Stimulated activated CD4-positive, alpha-beta T cell treated with anti-CD3 and anti-CD28 coated beads, Interleukin-4, amount 100 ng/mL, for 1 hour (primary cell): ENCODE results near the gene CNOT3.
"Not testable (repeated sequence)": the region's sequence is repeated elsewhere in the genome, so short reads cannot be mapped to it uniquely, and the experiment has no call there.

Experiments used
- DNase-seq: peaks from one replicate; pipeline ENCODE4 v3.0.0-alpha.2; 2020

CNOT3 gene

DNA sequence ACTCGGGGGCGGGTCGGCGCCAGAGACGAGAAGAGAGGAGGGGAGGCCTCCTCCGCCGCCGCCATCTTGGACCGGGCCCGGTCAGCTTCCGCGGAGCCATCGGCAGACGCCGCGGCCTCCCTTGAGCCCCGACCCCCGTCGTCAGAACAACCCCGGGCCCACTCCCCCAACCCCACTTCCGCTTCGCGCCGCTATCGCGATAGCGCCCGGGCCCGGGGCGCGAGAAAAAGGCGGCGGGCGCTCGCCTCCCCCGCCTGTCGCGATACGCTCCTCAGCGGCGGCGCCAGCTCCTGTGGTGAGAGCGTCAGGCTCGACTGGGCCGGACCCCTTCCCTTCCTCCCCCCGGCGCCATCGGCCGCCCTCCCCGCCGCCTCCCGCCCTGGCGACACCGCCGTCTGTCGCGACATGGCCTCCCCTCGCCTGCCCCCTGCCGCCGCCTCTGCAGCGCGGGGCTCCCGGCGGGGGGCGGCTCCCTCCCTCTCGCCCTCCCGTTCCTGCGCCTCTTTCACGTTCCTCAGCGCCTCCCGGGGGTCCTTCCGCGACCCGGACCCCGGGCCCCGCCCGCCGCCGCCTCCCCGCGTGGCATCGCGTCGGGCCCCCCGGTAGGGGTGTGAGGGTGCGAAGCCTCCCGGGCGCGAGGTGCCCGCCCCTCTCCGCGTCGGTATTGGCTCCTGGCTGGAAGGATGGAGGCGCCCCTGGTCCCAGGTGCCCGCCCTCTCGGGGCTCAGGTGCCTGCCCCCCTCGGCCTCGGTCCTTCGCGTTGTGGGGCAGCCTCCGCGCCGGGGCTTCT lies at the start of gene CNOT3:
CNOT3 (plus strand) TSS at position 64 of the 790 bp plus-strand sequence. CDS start 5,217 bp downstream, outside the sequence.
- peak; percentile 39 for DNase-seq

DNA sequence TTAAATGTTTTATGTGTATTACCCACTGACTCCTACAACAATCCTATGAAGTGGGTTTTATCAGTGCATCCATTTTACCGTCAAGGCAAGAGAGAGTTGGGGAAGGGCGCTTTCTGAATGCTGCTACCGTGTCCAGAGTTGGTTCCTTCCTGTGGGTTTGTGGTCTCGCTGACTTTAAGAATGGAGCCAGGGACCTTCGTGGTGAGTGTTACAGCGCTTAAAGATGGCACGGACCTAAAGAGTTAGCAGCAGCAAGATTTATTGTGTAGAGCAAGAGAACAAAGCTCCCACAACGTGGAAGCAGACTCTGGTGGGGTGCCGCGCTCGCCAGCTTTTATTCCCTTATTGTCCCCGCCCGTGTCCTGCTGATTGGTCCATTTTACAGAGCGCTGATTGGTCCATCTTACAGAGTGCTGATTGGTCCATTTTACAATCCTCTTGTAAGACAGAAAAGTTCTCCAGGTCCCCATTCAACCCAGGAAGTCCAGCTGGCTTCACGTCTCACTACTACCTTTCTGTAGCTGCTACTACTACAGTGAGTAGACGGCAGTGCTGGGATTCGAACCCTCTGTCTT lies 43.0 kb upstream of the CNOT3 start:
- DNase-seq: no peak

DNA sequence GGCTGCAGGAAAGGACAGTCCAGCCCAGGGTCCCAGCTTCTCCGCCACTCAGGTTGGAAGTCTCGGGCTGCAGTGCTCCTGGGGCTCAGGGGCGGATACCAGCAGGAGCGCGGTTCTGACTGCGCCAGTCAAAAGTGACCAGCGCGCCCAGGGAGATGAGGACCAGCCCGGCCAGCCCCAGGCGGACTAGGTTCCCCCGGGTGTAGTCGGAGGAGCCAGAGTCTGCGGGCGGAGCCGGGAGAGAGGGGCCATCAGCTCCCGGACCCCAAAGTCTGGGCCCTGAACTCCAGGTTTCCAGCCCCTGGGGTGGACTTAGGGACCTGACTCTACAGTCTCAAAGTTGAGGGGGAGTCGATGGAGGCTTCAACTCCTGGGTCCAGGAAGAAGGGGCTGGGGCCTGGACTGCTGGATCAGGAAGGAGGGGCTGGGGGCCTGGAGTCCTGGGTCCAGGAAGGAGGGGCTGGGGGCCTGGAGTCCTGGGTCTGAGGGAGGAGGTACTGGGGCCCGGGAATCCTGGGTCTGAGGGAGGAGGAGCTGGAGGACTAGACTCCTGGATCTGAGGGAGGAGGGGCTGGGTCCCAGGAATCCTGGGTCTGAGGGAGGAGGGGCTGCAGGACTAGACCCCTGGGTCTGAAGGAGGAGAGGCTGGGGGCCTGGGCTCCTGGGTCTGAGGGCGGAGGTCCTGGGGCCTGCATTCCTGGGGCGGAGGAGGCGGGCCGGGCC lies 42.3 kb upstream of the CNOT3 start:
- no peak for DNase-seq

- peak; percentile 45 for DNase-seq
Measured at GRCh38 chr19:54095859-54096616, 41.5 kb upstream of the CNOT3 start.

DNA sequence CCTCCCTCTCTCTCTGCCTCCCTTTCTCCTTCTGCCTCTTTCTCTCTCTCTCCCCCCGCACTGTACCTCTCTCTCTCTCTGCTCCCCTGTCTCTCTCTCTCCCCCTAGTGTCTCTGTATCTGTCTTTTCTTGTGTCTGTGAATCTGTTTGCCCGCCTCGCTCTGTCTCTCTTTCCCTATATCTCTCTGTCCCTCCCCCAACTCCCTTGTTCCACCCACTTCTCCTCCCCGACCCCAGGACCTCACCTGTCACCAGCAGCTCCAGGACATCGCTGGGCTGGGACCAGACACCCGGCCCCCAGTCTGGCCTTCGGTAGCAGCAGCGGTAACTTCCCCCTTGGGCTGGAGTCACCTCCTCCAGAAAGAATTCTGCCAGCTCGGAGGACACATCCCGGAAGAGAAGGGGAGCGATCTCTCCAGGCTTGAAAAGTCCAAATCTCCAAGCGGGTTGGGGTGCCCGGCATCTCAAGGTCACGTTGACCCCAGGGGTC lies 40.9 kb upstream of the CNOT3 start:
- no peak for DNase-seq

GRCh38 chr19:54099190-54099902 lies 38.2 kb upstream of the CNOT3 start:
- DNase-seq: no peak

DNA sequence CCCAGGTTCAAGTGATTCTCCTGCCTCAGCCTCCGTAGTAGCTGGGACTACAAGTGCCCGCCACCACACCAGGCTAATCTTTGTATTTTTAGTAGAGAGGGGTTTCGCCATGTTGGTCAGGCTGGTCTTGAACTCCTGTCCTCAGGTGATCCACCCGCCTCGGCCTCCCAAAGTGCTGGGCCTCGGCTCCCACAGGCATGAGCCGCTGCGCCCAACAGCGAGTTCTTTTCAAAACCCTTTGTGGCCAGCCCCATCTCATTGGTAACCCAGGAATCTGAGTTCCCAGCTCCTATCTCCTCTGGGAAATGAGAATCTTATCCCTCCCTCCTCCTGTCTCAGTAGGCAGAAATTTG lies 37.7 kb upstream of the CNOT3 start:
- not testable (repeated sequence) for DNase-seq

- no peak for DNase-seq
Measured at GRCh38 chr19:54100561-54100960, 37.0 kb upstream of the CNOT3 start, which contains the start of gene OSCAR. Gene OSCAR (minus strand): TSS chr19:54100803. CDS start chr19:54100792, 11 bp downstream.

DNA sequence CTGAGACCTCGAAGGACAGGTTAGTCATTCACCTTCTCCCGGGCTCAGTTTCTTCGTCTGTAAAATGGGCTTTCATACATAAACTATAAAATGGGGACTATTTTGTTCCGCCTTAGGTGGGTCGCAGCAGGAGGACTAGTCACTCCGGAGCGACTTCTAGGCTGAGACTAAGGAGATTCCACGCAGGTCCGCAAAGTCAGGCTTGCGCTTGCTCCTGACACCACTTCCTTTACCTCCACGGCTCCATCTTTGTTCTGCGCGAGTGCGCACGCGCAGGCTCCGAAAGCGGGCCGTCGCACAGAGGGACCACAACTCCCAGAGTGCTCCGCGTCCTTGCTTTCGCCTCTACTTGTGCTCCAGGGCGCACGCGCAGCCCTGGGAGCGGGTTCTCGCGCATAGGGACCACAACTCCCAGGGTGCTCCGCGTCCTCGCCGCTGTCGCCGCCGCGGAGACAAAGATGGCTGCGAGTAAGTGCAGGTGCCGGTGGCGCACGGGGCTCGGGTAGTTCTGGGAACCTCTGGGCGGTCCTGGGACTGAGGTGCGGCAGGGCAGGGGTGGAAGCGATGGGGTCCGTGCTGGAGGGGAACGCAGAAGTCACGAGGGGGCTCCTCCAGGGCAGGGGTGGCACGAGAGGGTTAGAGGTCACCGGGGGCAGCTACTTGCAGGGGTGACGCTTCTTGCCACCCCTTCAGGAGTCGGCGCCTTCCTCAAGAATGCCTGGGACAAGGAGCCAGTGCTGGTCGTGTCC lies 35.0 kb upstream of the CNOT3 start, which contains the start of gene NDUFA3:
NDUFA3 (plus strand) TSS at position 435 of the 749 bp plus-strand sequence; CDS start at position 459, 24 bp downstream.
- peak; percentile 96 for DNase-seq

- no peak for DNase-seq
Measured at GRCh38 chr19:54104998-54105715, 32.4 kb upstream of the CNOT3 start.

DNA sequence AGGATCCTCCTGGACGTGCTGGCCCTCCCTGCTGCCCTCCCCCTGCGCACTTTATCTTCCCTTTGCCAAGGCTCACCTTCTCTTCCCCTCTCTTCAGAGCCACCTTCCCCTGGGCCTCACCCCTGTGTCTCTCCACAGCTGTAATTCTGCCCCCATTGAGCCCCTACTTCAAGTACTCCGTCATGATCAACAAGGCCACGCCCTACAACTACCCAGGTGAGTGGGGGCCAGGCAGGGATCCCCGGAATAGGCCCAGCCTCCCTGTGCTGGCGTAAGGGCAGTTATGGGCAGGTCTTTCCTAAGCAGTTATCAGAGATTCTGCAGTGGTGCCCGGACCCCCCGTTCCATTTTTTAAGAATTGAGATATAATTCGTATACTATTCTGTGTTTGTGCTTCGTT lies 31.8 kb upstream of the CNOT3 start:
- DNase-seq: no peak

GRCh38 chr19:54106716-54107115 lies 30.8 kb upstream of the CNOT3 start:
- no peak for DNase-seq

DNA sequence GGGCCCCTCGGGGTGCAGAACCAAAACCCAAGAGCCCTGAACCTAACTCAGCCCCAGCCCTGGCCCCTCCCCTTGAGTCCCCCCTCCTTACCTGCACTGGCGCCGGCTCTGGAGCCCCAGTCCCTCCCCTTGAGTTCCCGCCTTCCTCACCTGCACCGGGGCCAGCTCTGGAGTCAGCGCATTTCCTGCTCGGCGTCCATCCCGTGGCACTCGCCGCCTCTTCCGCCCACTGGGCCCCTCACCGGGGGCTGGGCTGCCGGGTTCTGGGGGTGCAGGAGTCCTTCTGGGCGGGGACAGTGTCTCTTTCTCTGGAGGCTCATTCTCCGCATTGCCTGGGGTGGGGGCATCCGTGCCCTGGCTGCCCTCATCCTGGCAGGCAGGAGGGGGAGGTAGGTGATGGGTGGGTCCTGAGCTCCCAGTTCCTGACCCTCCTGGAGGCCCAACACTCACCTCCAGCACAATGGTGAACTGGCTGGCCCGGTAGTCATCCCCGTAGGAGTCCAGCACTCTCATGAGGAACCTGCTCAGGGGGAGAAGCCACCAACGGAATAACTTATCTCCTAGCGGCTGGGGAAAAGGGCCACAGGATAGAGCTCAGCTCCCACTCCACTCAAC lies 29.6 kb upstream of the CNOT3 start:
- DNase-seq: no peak

DNA sequence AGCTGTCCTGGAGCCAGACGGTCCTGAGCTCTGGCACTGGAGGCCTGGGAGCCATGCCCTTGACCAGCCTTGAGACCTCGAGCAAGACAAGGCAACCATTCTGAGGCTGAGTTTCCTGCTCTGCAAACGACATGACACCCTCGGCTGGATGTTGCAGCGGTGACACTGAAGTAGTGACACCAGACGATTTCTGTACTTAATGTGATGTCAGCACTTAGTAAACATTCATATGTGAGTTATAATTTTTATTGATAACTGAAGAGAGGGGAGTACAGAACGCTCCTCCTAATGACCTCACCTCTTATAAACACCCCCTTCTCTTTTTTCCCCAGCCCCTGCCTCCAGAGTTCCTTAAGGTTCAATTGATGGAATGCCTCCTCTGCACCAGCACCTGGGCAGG lies 29.1 kb upstream of the CNOT3 start:
- no peak for DNase-seq

DNA sequence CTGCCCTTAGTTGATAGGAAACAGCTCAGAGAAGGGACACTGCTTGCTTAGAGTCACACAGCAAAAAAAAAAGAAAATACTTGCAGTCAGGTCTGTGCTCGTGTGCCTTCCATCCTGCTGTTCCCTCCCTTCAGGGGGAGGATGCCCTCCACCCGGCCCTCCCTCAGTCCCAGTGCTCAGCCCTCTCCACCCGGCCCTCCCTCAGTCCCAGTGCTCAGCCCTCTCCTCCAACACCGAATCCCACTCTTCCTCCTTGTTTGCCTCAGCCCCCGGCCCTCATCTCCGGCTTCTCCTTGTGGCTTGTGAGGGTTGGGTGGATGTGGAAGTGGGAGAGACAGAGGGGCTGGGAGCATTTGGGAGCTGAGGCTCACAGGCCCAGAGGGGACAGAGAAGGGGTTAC lies 27.9 kb upstream of the CNOT3 start:
- DNase-seq: no peak

- peak; percentile 34 for DNase-seq
Measured at GRCh38 chr19:54114340-54115108, 23.0 kb upstream of the CNOT3 start.

DNA sequence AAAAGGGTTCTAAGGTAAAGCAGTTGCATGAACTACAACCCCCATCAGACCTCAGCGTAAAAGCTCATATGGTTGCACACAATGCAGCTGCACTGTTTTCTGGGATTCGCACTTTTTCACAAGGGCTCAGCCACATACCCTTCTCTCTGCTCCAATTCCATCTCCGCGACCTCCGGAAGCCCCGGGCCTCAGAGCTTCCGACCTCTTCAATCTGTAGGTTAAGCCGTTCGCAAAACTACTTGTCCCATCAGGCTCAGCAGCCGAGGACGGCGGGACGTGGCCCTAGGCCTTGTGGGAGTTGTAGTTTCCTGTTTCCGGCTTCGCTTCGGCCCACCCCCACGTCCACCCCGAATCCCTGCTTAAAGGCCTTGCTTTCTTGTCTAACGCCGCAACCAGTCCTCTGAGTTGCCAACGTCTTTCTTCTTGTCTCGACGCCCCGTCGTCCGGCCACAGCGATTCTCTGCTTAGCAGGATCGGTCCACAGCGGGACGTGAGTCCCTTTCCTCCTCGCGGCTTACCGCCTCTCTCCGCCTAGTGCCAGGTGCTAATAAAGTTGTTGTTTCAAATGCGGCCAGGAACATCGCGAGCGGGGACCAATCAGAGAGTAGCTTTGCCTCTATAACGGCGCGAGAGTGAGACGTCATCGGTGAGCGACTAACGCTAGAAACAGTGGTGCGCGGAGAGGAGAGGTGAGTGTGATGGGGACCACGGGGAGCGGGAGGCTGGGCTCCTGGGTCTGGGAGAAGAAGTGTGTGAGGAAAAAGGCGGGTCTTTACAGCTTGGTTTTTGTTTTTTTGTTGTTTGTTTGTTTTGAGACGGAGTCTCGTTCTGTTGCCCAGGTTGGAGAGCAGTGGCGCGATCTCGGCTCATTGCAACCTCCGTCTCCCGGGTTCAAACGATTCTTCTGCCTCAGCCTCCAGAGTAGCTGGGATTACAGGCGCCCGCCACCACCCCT lies 22.2 kb upstream of the CNOT3 start, which contains the start of the genes PRPF31 and TFPT:
PRPF31 (plus strand) TSS at position 646 of the 955 bp plus-strand sequence. CDS start 2,525 bp downstream, outside the sequence.
TFPT (minus strand) TSS at position 549 of the 955 bp plus-strand sequence; CDS start at position 161, 388 bp downstream.
- peak; percentile 95 for DNase-seq

DNA sequence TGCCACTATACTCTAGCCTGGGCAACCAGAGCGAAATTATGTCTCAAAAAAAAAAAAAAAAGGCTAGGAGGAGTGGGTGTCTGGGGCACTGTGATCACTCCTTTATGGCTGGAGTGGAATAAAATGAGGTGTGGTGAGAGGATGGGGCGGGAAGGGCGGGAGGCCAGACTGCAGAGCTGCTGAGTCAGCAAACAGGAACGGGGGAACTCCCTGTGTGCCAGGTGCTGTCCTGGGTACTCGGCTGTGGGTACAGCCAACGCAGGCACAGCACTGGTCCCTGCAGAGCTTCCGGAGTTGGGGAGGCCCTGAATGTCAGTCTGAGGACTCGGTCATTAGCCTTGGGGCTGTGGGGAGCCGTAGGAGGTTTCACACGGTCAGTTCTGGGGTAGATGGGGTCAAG lies 16.3 kb upstream of the CNOT3 start:
- DNase-seq: no peak
